Measurements from ENCODE around the gene MDFI. TPM values are rescaled to one million over a fixed set of nuclear protein-coding genes. Genes with fewer than 3 reads are reported as not detected.
A peak's percentile ranks its signal among the peaks of the same experiment; 100 is the strongest.

MDFI gene
- total RNA-seq, 1 donor from 2014 or later, result 48.3 TPM

GRCh38 chr6:41679696-41680095 is 41.4 kb downstream of the MDFI start:
- no peak for DNase-seq (ENCODE audit: low spot score, unreplicated experiment)
- TF ChIP-seq CTCF (IDR thresholded peaks at IDR 0.05; ENCODE audit: unreplicated experiment), result no peak
- Mint-ChIP-seq H3K4me1 (ENCODE audit: low read depth) (peaks cover 2% of the 10 kb centered on the region), H3K9me3 (ENCODE audit: low read depth) (no peaks in the 10 kb centered on the region), H3K27ac (no peak overlapping the region), H3K27me3 (peaks cover 25% of the 10 kb centered on the region), H3K4me3 (ENCODE audit: low read depth) (no peak overlapping the region), H3K36me3 (ENCODE audit: insufficient read depth) (no peaks in the 10 kb centered on the region)

- no peak for TF ChIP-seq CTCF (IDR thresholded peaks at IDR 0.05; ENCODE audit: unreplicated experiment)
- Mint-ChIP-seq H3K27me3 (peaks cover 28% of the 10 kb centered on the region), H3K36me3 (ENCODE audit: insufficient read depth) (no peaks in the 10 kb centered on the region), H3K27ac (peak overlapping the region; percentile 71), H3K4me1 (ENCODE audit: low read depth) (peaks cover 2% of the 10 kb centered on the region), H3K9me3 (ENCODE audit: low read depth) (no peaks in the 10 kb centered on the region), H3K4me3 (ENCODE audit: low read depth) (no peak overlapping the region)
- DNase-seq (ENCODE audit: low spot score, unreplicated experiment), result no peak
These were observed 42.1 kb downstream of the MDFI start for GRCh38 chr6:41680182-41680965.

GRCh38 chr6:41682056-41682477 is 43.8 kb downstream of the MDFI start:
- Mint-ChIP-seq H3K4me3 (ENCODE audit: low read depth) (no peak overlapping the region), H3K9me3 (ENCODE audit: low read depth) (no peaks in the 10 kb centered on the region), H3K27ac (no peak overlapping the region), H3K27me3 (peaks cover 13% of the 10 kb centered on the region), H3K4me1 (ENCODE audit: low read depth) (peaks cover 2% of the 10 kb centered on the region), H3K36me3 (ENCODE audit: insufficient read depth) (no peaks in the 10 kb centered on the region)
- peak; percentile 90 for DNase-seq (ENCODE audit: low spot score, unreplicated experiment)
- TF ChIP-seq CTCF (IDR thresholded peaks at IDR 0.05; ENCODE audit: unreplicated experiment), result peak; percentile 88

- no peak for DNase-seq (ENCODE audit: low spot score, unreplicated experiment)
- H3K36me3 Mint-ChIP-seq (ENCODE audit: insufficient read depth), result no peaks in the 10 kb centered on the region
- no peaks in the 10 kb centered on the region for H3K9me3 Mint-ChIP-seq (ENCODE audit: low read depth)
- peaks cover 13% of the 10 kb centered on the region for H3K27me3 Mint-ChIP-seq
- H3K4me1 Mint-ChIP-seq (ENCODE audit: low read depth), result peaks cover 2% of the 10 kb centered on the region
- TF ChIP-seq CTCF (IDR thresholded peaks at IDR 0.05; ENCODE audit: unreplicated experiment), result no peak
- no peak overlapping the region for H3K27ac Mint-ChIP-seq
- H3K4me3 Mint-ChIP-seq (ENCODE audit: low read depth), result no peak overlapping the region
These were observed 44.4 kb downstream of the MDFI start for GRCh38 chr6:41682497-41683272.

- peaks cover 2% of the 10 kb centered on the region for H3K4me1 Mint-ChIP-seq (ENCODE audit: low read depth)
- H3K27ac Mint-ChIP-seq, result no peak overlapping the region
- peaks cover 15% of the 10 kb centered on the region for H3K27me3 Mint-ChIP-seq
- H3K4me3 Mint-ChIP-seq (ENCODE audit: low read depth), result peak overlapping the region; percentile 41
- no peaks in the 10 kb centered on the region for H3K36me3 Mint-ChIP-seq (ENCODE audit: insufficient read depth)
- no peak for TF ChIP-seq CTCF (IDR thresholded peaks at IDR 0.05; ENCODE audit: unreplicated experiment)
- no peak for DNase-seq (ENCODE audit: low spot score, unreplicated experiment)
- H3K9me3 Mint-ChIP-seq (ENCODE audit: low read depth), result no peaks in the 10 kb centered on the region
These were observed 44.9 kb downstream of the MDFI start for GRCh38 chr6:41683273-41683522.
